Activated T-helper 1 cell treated with Interleukin-2 at 50 U/mL for 16 hours (primary cell): Measurements from ENCODE around the gene PHIP.
"Not testable (repeated sequence)": the region's sequence is repeated elsewhere in the genome, so short reads cannot be mapped to it uniquely, and the experiment has no call there.

Experiments
- DNase-seq: peaks from one replicate; pipeline ENCODE4 v3.0.0-alpha.2; 2020; ENCODE audit warnings: low read depth

PHIP gene

DNA sequence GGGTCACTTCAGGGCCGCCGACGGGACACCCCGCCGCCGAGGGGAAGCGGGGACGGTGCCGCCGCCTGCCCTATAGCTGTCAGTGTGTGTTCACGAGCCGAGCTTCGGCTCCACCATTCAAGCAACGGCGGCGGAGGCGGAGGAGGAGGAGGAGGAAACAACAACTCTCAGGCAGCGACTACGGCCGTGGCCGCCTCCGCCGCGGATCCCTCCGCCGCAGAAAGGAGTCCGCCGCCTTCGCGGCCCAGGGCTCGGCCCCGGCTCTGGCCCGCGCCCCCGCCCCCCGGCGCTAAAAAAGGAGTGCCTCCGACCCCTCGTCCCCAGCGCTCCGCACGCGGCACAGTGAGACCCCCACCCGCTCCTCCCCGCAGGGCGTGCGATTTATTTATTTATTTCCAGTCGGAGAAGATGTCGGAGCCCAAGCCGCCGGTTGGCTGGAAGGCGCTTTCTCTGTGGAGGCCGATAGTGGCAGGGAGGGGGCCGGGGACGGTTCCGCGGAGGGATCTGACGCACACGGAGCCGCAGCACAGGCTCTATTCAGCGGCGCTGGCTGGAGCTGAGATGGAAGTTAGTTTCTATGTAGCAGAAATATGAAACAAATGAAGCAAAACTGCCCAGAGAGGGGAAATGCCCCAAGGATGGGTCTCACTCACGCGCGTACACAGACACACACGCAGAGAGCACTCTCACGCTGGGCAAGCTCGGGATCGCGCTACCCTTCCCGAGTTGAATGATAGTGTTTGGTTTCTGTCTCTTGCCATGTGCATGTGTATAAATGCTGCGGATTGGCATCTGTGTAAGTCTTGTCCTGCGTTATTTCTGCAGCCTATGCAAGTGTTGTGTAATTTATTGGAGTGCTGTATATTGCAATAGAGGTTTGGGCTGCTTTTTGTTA lies at the start of gene PHIP:
Gene PHIP (minus strand): TSS at position 180 of the 895 bp plus-strand sequence. CDS start 186 bp downstream, outside the sequence.
- peak; percentile 86 for DNase-seq

DNA sequence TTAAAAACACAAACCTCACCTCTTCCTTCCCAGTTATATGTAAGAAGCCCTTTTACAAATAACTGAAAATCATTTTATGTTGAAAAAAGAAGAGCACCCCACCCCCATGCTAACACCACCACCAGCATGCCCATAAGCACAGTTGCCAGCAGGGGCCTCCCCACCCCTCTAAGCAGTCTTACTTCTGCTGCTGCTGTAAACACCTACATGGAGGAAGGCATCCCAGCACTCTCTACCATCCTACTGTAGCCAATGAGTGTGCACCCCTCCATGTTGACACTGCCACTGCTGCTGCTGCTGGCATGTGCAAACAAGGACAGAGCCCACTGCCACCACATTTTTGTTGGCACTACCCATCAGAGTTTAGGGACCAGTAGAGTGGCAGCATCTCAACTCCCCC lies 49.6 kb upstream of the PHIP start:
- no peak for DNase-seq

DNA sequence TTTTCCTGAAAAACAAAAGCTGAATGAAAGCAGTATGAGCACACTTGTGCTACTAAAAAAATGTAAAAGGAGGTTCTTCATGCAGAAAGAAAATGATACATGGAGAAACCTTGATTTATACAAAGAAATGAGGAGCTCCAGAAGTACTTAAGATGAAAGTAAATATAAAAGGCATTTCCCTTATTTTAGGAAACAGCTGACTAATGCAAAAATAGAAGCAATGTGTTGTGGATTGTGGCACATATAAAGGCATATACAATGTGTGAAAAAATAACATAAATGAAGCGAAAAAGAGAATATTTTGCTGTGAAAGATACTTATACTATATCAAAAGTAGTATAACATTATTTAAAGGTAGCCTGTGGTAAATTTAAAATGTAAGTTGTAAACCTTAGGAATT lies 41.2 kb upstream of the PHIP start:
- no peak for DNase-seq

DNA sequence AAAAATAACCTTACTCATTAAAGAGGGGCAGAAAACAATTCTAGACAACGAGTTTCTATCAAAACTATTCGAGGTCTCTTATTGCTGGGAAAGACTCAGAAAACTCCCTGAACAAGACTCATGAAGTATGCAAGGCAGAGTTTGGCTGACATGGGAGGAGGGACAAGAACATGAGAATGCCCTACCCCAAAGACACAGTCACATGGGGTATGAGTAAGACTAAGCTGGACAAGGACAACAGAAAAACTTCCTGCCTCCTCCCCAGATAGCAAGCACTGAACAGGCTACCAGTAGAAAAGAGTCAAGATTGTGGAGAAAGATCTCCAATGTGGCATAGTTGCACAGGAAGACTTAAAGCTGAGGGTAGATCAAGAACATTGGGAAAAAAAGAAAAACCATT lies 39.7 kb upstream of the PHIP start:
- no peak for DNase-seq

DNA sequence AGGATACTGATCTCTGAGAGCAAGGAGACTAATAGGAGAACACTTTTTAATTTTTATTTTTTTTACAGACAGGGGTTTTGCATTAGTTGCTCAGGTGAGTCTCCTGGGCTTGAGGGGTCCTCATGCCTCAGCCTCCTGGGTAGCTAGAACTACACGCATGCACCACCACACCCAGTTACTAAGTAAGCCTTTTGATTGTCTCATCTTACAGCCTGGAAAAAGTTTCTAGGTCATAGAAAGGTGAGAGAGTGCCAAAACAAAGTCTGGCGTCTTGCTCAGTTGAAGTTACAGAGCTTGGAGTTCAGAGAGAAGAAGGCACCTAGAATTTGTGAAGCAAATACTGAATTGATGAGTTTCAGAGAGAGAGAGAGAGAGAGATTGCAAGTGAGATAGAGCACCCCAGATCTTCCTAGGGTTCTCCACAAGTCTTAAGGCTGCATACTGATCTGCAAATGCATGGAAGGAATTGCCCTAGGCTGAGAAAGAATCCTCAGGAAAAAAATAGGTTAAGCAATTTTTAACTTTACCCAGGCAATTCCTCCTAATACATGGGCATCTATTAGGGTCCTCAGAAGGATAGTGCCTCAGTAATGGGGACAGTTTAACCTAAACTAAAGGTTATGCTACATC lies 37.6 kb upstream of the PHIP start:
- DNase-seq, result no peak

DNA sequence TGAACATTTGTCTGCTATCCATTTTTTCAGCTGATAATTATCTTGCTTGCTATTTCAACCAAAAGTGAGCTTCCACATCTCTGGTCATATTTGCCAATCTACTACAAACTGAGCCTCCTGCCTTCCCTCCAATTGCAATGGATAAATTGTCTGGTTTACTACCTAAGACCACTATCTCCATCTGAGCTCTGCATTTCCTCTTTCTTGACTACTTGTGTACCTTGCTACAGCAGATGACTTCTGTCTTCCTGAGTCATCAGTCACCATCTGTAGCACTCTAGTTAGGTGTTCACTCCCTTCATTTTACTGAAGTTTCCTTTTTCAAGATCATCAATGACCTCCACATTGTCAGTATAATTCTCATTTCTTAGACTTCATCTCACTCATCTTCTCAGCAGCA lies 33.5 kb upstream of the PHIP start:
- no peak for DNase-seq

DNA sequence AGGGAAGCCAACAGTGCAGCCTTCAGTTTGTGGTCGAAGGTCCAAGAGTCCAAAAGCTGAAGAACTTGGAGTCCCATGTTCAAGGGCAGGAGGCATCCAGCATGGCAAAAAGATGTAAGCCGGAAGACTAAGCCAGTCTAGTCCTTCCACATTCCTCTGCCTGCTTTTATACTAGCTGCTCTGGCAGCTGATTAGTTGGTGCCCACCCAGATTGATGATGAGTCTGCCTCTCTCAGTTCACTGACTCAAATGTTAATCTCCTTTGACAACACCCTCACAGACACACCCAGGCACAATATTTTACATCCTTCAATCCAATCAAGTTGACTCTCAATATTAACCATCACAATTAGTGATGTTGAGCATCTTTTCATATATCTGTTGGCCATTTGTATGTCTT lies 23.1 kb upstream of the PHIP start:
- DNase-seq, result no peak

DNA sequence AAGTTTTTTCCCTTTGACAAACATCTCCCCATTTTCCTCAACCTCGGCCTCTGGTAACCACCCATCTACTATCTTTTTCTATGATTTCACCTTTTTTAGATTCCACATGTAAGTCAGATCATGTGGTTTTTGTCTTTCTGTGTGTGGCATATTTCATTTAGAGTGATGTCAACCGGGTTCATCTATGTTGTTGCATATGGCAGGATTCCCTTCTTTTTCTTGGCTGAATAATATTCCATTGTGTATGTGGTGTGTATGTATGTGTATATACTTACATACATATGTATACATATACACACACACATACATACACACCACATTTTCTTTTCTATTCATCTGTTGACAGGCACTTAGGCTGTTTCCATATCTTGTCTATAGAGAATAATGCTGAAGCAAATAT lies 22.2 kb upstream of the PHIP start:
- no peak for DNase-seq

DNA sequence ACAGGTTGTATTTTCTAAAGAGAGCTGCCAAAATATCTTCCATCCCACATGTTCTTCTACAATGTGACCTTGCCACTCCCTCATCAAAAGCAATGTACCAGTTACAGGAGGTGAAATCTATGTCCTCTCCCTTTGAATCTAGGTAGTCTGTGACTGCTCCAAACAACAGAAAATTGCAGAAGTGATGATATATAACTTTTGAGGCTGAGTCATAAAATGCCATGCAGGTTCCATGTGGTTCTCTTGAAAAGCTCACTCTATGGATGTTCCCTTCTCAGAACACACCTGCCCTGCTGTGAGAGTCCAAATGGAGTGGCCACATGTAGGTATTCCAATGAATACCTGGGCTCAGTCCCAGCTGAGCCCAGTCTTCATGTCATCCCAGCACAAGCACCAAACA lies 16.9 kb upstream of the PHIP start:
- no peak for DNase-seq

DNA sequence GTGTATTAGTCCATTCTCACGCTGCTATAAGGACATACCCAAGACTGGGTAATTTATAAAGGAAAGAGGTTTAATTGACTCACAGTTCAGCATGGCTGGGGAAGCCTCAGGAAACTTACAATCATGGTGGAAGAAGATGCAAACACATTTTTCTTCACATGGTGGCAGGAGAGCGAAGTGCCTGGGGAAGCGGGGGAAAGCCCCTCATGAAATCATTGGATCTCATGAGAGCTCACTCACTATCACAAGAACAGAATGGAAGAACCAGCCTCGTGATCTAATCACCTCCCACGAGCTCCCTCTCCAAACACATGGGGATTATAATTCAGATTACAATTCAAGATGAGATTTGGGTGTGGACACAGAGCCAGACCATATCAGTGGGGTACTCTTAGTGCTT lies 13.7 kb upstream of the PHIP start:
- not testable (repeated sequence) for DNase-seq

DNA sequence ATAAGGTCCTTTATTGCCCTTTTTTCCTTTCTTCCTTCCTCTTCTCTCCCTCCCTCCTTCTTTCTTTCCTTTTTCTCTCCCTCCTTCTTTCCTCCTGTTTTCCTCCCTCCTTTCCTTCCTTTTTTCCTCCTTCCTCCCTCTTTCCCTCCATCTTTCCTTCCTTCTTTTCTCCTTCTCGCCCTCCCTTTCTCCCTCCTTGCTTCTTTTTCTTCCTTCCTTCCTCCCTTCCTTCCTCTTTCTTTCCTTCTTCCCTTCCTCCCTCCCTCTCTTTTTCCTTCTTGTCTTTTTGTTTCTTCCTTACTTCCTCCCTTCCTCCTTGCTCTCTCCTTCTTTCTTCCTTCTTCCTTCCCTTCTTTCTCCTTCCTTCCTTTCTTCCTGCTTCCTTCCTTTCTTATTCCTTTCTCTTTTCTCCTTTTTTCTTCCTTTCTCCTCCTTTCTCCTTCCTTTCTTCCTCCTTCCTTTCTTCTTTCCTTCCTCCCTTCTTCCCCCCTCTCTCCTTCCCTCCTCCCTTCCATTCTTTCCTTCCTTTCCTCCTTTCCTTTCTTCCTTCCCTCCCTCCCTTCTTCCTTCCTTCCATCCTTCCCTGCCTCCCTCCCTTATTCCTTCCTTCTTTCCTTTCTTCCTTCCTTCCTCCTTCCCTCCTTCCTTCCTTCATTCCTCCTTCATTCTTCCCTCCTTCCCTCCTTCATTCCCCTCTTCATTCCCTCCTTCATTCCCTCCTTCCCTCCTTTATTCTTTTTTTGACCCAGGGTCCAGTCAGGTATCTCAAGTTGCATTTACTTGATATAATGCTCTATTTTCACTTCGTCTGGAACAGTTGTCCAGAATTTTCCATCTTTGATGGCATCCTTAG lies 11.7 kb upstream of the PHIP start:
- no peak for DNase-seq

DNA sequence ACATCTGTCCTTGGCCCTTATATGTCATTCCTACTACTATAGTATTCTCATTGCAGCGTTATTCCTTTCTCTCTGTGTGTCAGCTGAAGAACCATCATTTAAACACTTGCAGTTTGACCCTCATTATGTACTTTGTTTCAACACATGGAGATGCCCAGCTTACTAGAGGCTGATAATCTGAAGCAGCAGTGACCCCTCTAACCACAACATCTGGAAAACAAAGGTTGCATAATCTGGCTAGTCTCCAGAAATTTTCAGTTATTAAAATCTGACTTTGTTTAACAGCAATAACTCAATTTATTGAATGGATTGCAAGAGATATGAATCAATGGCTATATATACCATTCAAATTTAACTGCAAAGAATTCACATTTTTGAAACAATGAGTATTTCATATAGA lies 6.6 kb upstream of the PHIP start:
- DNase-seq, result no peak

DNA sequence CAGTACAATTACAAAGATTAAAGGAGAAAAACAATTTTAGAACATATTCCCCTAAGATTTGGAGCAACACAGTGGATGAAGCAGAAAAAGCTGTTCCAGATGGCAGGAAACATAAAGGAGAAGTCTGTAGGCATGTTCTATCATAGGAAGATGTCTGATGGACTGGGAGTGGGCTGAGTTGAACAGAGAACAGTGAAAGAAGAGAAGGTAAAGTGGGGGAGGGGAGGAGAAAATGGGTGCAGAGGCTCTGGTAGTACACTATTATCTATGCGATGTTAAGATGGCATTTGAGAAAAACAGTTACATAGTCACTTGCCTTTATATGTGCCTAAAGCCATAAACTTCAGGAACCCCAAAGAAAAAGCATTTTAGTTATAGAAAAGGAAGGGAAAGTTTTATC lies 4.2 kb upstream of the PHIP start:
- DNase-seq, result no peak

DNA sequence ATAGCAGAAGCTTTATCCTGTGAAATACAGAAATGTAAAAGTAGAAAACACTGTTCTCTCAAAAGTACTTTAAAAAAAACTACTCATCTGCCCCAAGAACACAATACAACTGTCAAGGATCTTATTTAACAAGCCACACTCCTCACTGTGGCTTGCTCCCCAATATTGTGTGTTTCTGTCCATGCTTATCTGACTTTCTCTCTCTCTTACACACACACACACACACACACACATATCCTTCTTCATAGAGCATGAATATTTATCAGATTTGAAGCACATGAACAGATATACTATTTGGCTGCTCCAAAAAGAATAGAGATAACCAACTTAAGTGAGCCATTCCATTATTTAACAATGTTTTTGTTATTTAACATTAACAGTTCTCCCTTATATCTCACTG lies 3.6 kb upstream of the PHIP start:
- no peak for DNase-seq

DNA sequence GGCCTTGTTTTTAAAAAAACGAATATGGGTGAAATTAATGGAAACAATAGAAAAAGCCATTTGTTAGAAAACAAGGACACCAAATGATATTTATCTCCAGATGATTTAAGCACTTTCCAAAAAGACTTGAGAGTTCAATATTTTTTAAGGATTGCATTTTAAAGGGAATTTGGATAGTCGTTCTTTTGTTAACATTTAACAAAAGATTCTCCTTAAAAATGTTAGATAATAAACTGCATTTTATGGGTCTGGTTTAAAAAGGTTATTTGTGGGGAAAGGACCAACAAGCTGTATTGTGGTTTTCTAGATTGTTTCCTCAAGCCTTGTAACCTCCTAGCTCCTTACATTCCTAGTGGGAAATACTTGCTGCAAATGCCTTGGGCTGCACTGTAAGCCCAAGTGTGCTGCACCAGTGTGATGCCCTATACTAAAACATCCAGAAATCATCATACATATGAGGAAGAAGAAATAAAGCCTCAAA lies 1.5 kb upstream of the PHIP start:
- DNase-seq, result no peak

DNA sequence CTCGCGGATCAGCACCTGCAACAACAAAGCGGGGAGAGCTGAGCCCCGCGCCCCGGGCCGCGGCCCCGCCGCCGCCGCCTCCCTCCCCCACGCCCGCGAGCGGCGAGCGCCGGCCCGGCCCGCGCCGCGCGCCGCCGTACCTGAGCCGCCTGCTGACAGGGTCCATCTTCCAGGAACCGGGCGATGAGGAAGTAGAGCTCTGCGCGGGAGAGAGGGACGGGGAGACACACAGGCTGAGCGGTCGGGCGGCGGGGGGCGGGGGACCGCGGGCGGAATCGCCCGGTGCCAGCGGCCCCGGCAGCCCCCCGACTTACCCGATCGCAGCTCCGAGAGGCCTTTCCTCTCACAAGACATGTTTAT lies 359 bp downstream of the PHIP start:
- peak; percentile 27 for DNase-seq

DNA sequence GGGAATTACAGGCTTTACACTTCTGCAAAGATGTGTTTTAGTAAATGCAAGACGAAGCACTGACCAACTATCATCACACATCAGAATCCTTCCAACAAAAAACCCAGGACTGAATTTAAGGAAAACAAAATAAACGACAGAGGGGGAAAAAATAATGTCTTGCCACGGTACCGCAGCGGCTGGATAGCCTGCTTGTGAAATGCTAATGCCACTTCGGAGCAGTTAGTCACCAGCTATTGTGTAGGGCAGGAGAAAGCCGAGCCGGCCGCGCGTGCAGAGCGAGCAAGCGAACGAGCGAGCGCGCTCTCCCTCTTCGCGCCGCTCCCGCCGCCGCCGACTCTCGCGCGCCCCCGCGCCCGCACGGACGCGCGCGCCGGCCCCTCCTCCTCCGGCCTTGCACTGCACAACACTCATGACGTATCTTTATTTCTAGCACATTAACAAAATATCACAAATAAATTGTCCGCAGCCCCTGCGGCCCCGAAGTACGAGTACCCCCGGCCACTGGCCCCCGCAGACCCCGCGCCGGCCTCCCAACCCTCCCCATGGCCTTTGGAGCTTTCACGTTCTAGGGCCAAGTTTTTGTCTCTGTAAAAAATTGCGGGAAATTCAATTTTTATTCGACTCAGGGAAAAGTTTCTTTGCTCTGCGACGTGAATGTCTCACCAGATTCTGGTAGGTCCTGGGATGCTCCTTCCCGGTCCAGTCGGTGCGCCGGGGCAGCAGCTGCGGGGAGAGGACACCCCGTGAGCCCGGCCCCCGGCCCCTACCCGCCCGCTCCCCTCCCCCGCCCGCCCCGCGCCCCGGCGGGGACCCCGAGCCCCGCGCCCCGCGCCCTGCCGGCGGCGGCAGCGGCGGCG lies 1.0 kb downstream of the PHIP start:
- peak; percentile 87 for DNase-seq

DNA sequence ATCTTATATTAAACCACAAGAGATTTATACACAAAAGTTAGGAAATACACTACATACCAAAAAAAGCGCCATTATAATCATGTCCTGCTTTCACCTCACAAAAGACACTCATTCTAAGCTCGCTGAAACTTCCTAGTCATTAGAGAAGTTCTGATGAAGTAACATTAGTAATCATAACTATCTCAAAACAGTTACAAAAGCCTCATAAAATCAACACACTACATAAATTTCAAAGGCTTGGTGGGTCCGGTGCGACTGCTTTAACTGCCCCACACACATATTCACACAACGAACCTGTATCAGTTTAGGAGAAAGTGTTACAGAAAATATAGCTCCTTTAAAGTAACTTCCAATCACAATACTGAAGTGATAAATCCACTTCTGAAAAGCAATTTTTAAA lies 1.9 kb downstream of the PHIP start:
- no peak for DNase-seq

DNA sequence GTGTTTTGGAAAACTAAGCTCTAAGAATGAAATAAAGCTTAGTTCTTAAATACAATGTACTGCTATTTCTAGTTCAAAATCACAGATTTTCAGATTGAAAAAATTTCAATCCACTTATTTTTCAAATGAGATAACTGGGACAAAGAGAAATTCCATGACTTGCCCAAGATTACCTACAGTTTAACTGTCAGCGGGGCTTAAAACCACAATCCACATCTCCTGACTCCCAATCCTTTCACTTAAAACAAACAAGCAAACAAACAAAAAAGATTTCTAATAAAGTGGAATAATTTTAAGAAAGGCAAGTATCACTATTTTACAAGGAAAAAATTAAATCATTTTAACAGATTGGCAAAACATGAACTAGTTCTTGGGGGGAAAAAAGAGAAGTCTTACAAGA lies 4.2 kb downstream of the PHIP start:
- no peak for DNase-seq

DNA sequence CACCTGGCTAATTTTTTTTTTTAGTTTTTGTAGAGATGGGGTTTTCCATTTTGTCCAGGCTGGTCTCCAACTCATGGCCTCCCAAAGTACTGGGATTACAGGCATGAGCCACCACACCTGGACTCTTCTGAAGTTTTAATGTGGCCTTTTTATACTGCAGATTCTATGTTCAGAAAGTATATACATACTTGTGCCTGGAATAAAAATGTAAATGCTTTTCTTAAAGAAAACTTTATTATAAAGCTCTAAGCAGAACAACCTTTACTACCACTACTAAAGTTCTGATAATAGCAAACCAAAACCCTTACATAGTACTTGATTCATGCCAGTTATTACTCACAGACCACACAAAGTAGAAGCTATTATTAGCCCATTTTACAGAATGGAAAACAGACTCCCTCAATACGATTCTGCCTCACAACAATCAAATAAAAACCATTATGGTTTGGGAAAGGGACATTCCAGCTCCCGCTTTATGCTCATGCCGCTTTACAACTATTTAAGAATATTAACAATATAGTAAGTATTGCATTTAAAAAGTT lies 5.3 kb downstream of the PHIP start:
- no peak for DNase-seq

DNA sequence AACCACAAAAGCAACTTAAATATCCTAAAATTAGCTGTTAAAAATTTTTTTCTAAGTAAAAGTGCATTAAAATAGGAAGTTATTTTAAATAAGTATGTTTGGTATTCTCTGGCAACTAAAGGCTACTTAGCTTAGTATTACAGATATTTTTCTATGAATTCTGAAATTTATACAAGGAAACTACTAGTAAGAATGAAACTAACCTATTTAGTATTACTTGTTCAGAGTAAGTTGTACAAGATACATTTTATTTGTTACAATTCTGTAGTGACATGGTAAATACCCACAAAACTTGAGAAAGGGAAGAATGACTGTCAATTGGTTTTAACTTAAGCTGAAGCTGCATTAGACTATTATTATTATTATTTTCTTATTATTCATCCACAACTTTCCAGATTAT lies 6.5 kb downstream of the PHIP start:
- no peak for DNase-seq
